Activated CD4-positive, alpha-beta T cell treated with anti-CD3 and anti-CD28 coated beads, Interleukin-2, Interleukin-6, amounts not matched to agents 100 ng/mL and 50 ng/mL, durations not matched to agents 16 hours and 8 hours (primary cell): ENCODE measurements around the gene NUDT14.

ENCODE experiments used
- DNase-seq: peaks from one replicate; pipeline ENCODE4 v3.0.0-alpha.2; 2020

Gene NUDT14

DNA sequence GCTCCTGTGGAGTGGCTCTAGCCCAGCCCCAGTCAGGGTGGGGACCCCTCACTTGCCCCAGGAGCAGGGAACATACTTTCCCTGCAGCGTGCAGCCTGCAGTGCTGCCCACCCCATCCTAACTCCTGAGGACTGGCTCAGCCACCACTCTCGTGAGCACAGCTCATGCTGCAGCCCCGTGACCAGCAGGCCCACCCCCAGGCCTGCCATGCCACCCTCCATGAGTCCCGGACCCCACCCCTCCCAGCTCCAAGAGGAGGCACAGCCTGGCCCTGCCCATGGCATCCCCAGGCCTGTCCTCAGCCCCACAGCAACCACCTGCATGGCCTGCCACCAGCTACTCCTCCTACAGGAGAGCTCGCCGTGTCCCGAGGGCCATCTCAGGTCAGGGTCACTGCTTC is 8.6 kb downstream of the NUDT14 start:
- DNase-seq = no peak

DNA sequence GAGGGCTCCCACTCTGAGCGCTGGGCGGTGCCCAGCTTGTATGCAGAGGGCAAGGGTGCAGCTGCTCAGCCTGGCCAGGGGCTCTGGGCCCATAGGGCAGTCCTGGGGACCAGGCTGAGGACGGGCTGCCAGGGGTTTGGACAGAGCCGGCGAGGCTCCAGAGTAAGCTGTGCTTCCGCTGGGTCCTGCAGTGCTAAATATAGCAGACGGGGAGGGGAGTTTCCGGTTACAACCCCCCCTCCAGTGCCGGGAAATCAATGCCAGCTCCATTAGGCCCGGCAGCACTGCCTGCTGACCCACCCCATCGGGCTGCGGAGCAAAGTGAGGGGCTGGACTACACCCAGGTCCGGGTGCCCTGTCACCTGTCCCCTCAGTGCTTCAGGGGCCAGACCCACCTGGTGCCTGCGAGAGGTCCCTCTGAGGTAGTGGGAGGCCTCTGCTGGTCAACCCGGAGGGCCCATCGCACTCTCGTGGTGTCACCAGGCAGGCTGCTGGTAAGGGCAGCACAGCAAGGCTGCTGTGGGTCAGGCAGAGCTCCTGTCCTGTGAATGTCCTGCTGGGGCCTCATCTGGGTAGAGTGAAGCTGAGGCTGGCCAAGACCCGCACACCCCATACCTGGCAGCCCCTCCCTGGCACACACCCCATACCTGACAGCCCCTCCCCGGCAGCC is 10.0 kb downstream of the NUDT14 start:
- no peak for DNase-seq

DNA sequence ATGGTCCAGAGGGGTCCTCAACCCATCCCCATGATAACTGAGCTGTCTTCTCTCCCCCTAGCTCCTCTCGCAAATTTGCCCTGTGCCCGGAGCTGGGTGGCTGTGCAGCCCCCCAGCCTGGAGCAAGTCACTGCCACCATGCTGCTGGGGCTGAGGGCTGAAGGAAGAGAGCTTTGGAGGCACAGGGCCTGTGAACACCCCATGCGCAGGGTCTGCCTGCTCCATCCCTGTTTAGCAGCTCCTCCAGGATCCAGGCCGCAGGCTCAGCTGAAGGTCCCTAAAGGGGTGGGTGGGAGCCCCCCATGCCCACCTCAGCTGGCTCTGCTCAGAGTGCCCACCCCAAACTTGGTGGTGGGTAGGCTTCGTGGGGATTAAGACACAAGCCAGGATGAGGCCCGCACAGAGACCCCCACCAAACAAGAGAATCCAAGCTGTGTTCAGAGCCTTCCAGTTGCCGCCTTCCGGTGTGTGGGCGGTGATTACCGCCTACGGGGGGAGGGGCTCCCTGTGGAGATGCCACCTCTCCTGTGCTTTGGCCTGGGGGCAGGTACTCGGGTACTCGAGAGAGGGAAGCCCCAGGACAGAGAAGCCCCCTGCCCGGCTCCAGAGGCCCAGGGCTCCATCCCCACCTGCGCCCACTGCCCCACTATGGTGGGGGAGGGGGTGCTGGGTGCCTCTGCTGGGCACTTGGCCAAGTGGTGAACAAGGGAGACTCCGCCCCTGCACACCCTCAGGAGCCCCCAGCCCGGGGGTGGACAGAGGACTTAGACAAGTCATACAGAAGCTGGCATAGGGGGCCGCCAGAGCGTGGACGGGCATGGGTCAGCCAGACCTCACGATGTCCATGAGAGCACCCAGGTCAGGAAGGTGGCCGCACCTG is 11.1 kb downstream of the NUDT14 start:
- peak; percentile 30 for DNase-seq

DNA sequence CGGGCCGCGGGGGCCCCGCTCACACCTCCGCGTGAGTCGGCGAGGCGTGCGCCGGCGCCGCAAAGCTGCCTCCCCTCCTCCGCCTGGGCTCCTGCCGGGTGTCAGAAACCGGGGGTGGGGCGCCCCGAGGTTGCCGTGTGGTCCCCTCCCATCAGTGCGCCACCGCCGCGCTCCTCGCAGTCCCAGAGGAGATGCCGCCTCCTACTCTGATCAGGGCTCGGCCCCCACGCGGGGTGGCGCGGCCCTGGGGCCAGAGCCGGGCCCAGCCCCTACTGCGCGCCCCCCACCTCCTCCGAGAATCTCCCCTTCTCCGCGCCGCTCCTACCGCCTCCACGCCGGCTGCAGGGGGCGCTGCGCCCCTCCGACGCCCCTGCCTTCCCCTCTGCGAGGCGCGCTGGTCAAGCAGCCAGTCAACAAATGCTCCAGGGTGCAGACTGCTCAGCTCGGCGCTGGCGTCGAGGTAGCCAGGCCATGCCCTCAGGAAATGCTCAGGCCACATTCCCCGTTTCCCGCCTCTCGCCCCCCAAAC is 12.1 kb downstream of the NUDT14 start:
- DNase-seq = peak; percentile 44

DNA sequence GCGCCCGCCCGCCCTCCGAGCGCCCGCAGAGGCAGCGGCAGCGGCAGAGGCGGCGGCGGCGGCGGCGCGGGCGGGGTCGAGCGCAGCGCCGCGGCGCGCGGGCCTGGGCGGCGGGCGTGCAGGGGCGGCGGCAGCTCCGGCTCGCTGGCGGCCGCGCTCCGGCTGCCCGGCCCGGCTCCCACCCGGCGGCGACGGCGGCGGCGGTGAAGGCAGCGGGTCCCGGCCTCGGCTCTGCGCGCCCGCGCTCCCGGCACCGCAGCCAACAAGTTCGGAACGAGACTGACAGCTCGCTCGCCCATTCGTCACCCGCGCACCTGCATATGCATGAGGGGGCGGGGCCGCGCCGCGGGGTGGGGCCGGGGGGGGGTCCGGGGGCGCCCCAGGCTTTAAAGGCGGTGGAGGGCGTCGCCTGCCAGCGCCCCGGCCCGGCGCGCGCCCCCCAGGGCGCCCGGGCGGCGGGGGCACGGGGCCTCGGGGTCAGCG is 12.6 kb downstream of the NUDT14 start, which contains the start of gene JAG2:
Gene JAG2, minus strand, starts transcription at position 281 of the 483 bp plus-strand sequence. CDS start 356 bp downstream, outside the sequence.
- peak; percentile 63 for DNase-seq

DNA sequence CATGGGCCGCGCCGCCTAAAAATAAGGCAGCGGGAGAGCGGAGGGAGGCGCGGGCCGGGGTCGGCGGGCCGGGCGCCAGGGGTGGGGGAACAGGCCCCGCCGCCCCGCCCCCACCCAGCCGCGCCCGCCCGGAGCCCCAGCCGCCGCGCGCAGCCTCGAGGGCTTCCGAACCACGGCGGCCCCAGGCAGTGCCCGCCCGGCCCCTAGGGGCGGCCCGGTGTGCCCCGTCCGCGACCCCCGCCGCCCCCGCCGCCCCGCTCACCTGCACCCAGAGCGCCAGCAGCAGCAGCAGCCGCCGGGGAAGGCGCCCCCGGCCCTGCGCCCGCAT is 13.1 kb downstream of the NUDT14 start:
- no peak for DNase-seq

DNA sequence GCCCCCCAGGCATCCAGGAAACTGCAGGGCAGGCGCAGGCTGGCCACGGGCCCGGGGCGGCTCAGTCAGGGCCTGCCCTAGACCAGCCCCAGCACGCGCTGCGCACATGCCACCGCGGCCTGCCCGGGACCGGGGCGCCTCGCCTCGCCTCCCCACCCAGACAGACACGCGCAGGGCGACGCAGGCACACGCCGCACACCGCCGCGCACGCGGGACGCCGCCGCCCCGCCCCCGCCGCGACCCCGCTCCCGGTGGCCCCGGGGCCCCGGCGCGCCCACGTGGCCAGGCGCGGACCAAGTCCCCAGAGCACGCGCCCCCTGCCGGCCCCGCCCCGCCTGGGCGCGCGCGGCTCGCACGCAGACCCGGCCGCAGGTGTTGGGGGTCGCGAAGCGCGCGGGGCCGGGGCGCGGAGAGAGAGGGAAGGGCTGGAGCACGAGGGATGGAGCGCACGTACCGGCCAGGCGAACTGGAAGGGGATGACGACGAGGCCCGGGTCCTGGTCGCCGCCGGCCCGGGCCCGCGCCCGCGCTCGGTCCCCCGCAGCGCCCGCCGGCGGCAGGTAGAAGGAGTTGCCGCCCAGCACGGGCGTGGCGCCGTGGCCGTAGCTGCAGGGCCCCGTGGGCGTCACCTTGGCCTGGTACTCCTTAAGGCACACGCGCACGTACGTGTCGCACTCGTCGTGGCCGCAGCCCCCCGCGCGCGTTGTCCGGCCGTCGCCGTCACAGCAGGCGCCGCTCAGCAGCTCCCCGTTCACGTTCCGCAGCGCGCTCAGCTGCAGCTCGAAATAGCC is 13.6 kb downstream of the NUDT14 start:
- no peak for DNase-seq

DNA sequence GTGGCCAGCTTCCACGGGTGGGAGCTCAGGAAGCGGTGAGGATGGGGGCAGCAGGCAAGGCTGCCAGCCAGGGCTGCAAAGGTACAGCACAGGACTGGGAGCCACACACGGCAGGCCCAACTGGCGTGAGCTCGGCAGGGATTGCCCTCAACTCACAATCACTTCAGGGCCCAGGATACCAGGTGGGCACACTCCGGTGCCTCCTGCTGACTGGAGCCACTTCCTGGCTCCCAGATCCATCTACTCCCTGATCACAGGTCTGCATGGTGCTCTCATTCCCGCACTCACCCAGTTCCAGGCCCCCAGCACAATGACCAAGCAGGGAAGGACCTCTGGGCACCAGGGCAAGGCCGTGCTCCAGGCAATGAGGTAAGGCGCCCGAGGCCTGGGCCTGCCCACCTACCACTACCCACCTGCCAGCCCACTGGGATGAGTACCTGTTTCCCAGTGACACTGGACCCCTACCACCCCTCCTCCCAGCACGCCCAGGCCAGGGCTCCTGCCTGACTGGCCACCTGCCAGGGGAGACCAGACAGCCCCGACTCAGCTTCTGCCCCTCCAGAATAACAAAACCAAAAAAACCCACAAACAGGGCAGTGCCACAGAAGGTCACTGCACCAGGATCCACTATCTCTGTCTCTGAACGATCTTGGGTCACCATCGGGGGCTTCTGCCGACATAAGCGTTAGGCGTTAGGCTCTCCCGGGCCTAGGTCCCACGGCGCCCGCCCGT is 14.4 kb downstream of the NUDT14 start:
- DNase-seq = no peak

DNA sequence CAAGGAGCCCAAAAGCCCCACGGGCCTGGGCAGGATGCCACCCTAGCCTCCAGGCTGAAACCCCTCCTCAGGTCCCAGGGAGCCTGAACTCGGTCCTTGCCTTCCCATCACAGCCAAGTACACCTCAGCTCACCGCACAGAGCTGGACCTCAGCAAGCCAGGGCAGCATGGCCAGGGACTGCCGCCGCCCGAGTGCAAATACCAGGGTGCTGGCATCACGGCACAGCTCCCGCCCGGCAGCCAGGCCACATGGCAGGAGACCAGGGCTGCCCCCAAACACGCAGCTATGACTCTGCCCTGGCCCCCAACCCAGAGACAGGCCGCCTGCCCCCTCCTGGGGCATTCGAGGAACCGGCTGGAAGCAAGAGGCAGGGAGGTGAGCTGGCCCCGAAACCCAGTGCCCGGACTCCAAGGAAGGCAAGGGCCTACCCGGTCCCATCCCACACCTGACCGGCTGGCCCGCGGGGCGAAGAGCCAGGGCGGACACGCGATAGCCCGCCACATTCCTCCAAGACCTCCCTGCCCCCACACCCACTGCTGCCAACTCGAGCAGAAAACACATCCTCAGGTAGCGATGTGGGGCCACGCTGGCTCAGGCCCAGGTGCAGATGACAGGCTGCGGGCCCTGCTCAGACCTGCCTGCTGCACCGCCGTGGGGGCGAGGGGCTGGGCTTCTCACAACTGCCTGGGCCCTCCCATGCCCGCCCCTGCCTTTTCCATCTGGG is 15.2 kb downstream of the NUDT14 start:
- DNase-seq = no peak

DNA sequence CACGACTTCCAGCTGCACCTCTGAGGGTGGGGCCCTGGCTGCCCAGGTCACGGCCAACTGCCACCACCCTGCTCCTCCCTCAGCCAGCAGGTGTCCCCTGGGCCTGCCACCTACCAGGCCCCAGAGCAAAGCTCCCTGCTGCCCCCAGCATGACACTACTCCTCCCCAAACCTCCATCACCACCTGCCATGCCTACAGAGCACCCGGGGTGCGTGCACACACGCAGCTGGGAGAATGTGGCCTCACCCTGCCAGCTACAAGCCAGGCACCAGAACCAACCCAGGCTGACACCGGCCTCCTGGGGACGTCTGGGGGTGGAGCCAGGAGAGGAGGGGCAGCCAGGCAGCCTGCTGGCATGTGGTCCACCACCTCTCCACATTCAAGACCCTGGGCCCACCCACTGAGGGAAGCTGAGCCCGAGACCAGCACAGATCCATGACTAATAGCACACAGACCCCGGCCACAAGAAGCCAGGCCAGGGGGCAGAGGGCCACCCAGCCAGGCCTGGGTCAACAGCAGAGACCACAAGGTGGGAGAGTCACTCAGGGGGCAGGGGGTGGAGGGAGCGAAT is 15.9 kb downstream of the NUDT14 start:
- DNase-seq = no peak

DNA sequence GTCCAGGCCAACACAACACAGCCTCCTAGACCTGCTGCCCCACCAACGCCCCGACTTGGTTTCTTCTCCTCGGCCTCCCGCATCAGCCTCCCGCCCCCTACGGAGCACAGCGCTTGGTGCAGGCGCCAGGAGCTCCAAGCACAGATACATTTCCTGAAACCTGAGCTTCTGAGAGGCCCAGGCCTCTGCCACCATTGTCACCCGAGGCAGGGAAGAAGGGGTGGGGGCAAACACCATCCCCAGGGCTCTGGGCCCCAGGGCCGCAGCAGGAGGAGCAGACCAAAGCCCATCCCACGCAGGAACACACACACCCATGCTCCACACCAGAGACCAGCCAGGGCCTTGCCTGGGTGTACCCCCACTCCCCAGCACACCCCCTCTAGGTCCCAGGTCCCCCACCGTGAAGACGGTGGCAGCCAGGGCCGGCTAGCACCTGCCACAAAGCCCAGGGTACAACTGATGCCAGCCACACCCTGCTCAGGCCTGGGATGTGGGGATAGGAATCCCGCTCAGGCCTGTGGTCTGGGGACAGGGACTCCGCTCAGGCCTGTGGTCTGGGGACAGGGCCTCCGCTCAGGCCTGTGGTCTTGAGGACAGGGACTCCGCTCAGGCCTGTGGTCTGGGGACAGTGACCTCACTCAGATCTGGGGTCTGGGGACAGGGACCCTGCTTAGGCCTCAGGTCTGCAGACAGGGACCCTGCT is 17.9 kb downstream of the NUDT14 start:
- DNase-seq = no peak

DNA sequence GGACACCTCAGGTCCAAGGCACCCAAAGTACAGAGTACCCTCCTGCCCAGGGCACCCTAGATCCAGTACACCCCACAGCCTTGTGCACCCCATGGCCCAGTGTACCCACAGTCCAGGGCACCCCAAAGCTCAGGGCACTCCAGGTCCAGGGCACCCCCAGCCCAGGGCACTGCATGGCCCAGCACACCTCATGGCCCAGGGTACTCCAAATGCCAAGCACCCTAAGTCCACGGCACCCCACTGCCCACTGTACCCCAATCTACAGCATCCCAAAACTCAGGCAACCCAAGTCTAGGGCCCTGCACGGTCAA is 18.5 kb downstream of the NUDT14 start:
- DNase-seq = no peak

DNA sequence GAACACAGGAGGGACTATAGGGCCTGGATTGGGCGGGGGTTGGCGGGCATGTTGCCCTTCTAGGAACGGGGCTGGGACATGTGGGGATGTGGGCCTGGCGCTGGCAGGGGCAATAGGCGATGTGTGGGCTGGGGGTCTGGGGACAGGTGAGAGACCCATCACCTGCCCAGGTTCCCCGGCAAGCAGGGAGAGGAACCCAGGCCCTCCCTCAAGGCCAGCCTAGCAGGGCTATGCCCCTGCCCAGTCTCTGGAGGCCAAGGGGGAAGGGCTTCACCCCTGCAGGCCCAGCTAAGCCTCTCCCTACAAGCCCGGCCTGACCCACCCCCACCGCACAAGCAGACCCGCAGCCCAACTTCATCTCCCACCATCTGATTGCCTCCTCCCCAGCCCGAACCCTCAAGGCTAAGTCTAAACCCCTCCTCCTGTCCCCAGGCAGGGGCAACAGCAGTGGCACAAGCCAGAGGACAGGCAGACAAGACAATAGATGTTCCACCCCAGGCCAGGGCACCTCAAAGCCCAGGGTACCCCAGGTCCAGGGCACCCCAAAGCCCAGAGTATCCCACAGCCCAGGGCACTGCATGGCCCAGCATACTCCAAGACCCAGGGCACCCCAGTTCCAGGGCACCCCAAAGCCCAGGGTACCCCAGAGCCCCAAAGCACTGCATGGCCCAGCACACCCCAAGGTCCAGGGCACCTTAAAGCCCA is 19.0 kb downstream of the NUDT14 start:
- no peak for DNase-seq

DNA sequence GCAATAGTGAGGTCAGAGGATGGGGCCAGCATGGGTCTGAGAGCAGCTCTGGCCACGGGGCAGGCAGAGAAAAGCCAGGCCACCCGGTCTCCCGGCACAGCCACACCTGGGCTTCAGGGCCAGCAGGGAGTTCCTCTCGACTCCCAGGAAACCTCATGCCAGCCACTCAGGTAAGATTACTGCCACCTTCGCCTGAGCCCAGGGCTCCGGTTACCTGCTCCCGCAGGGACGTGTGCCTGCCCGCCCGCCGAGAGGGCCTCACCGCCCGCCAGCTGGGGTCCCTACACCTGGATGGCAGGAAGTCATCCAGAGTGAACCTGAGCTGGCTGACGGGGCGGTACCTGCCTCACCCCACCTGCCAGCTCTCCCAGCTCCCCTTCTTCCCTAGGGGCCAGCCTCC is 19.8 kb downstream of the NUDT14 start:
- DNase-seq = no peak

DNA sequence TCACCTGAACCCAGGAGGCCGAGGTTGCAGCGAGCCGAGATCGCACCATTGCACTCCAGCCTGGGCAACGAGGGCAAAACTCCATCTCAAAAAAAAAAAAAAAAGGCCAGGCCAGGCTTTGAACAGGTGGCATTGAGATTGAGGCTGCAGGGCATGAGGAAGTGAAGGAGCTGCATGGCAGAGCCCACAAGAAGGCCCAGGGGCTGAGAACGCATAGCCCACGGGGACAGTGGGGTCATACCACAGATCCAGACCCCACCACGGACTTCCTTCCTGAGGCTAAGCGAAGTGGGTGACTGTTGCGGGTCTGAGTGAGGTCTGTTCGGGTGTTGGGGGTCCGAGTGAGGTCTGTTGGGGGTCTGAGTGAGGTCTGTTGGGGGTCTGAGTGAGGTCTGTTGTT is 20.3 kb downstream of the NUDT14 start:
- DNase-seq = no peak

DNA sequence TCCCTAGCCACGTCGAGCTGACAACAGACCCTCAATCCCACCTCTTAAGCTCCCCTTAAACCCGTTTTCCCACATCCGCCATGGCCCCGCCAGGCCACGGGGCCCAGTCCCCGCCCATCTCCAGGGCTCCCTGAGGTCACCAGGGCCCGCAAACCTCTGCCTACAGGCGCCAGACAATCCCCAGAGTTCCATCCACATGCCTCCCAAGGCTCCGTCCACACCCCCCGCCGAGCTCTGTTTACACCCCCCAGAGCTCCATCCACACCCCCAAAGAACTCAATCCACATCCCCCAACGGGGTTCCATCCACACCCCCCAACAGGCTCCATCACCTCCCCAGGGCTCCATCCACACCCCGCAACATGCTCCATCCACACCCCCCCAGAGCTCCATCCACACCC is 21.8 kb downstream of the NUDT14 start:
- DNase-seq = no peak

DNA sequence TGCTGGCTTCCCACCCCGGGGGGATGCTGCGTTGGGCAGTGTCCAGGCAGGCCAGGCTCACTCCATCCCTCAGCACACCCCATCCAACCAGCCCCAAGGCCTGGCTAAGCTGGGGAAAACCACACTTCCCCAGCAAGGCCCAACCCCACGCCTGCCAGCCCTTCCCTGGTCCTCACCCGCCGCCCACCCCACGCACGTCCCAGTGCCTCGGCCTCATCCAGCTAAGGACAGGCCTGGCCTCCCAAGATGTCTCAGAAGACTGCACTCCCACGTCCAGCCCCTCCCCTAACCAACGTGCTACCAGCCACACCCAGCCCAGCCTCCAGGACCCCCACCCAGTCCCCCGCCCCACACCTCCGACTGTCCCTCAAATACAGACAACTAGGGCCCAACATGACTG is 22.3 kb downstream of the NUDT14 start:
- DNase-seq = no peak

DNA sequence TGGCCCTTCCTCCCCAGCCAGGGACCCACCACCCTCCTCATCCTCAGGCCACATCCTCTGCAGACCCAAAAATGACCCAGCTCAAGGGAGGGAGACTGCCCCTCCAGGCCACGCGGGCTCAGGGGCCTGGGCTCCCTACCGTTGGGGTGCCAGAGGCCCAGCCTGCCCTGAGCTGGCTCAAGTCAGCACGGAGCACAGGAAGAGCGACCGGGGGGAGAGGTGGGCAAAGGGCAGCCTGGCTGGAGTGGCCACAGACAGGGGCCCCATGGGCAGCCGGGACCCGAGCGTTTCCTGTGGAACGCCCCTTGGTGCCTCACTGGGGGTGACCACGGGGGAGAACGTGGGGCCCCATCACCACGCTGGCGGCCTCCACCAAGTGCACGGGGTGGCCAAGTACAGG is 23.2 kb downstream of the NUDT14 start:
- DNase-seq = no peak

DNA sequence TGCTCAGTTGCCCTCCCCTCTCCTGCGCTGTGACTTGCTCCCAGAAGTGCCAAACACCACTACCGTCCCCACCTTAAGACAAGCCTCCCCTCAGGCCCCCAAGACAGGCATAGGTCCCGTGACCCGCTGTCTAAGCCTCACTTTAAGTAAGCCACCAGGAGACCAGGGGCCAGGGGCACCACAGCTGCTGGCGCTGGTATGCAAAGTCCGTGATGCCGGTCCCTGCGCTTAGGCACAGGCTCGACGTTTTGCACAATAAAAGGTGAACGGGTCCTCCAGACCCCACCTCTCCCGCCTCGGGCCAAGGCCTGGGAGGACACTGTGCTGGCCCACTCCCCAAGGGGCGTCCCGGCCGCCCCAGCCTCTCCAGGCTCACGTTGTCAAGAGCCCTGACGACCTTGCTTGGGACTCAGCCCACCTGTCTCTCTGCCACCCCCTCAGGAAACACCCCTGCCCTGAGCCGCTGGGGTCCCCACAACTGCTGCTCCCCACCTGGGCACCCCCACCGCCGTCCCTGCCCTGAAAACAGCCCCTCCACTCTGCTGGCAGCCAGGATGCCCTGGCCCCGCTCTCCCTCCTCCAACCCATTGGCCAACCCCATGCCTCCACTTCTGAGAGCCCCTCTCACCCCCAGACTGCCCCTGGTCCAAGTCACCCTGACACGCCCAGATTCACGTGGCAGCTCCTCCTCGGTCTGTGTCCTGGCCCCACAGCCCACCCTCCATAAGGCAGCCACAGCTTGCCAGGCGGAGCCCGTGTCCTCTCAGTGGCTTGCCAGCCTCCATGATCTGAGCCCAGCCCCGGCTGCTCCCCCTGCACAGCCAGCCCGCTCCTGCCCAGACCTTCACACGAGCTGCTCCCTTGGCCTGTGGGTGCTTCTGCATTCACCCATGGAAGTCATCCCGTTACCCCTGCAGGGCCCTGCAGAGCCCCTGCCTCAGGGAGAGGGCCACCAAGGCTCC is 24.4 kb downstream of the NUDT14 start:
- DNase-seq = no peak
